IMR-90 (cell line): ENCODE data around the gene VWA8. TPM values are rescaled to one million over a fixed set of nuclear protein-coding genes. Genes with fewer than 3 reads are reported as not detected.

ENCODE experiments used
- ATAC-seq: fragments of 200-7000 bp; cut with Tn5 transposase; 2 replicates; pipeline ENCODE4 v1.9.1; 2020; ENCODE audit warnings: low read depth, mild to moderate bottlenecking, moderate library complexity
- BruUV-seq: library from RNA; stranded (reverse); fragments of 400-500 nt; replicated peaks from 2 replicates; lab custom pipeline; 2021; lab: Mats Ljungman, UMichigan
- CTCF ChIA-PET: fragments of 300-600 bp; formaldehyde crosslinking; extraction: SDS; loops from one replicate; lab custom pipeline; 2021; ENCODE audit warnings: antibody characterized with exemption; lab: Yijun Ruan, JAX
- POLR2A ChIA-PET: fragments of 300-600 bp; sonication (Branson Sonifier 250); formaldehyde crosslinking; loops from one replicate; lab custom pipeline; 2022; ENCODE audit warnings: antibody characterized with exemption; ENCODE audit not compliant: unreplicated experiment; lab: Charles Lee
- DNase-seq: peaks from one replicate; pipeline ENCODE4 v3.0.0; 2013
- H2AFZ ChIP-seq: replicated peaks from 2 replicates; pipeline ENCODE3; 2013; ENCODE audit warnings: low read length, mild to moderate bottlenecking; ENCODE audit not compliant: poor library complexity
- H2AK5ac ChIP-seq: 2 replicates; pipeline ENCODE4 v1.6.1; 2013; ENCODE audit warnings: low read depth, low read length, inconsistent platforms
- H2AK9ac ChIP-seq: replicated peaks from 2 replicates; pipeline ENCODE3; 2013; ENCODE audit warnings: mild to moderate bottlenecking, low read depth, low read length, moderate library complexity; ENCODE audit not compliant: poor library complexity
- H2BK120ac ChIP-seq: 2 replicates; pipeline ENCODE4 v1.6.1; 2013; ENCODE audit warnings: low read depth, low read length, inconsistent platforms
- H2BK15ac ChIP-seq: 3 replicates; pipeline ENCODE4 v1.6.1; 2013; ENCODE audit warnings: low read depth, low read length, inconsistent platforms
- H2BK20ac ChIP-seq: 2 replicates; pipeline ENCODE4 v1.6.1; 2013; ENCODE audit warnings: low read depth, mild to moderate bottlenecking, inconsistent platforms, low read length, moderate library complexity
- H2BK5ac ChIP-seq: 2 replicates; pipeline ENCODE4 v1.6.1; 2013; ENCODE audit warnings: mild to moderate bottlenecking, low read depth, low read length, inconsistent platforms; ENCODE audit not compliant: poor library complexity, severe bottlenecking
- H3K14ac ChIP-seq: replicated peaks from 2 replicates; pipeline ENCODE4 v1.6.1; 2013; ENCODE audit warnings: low read depth, low read length, inconsistent platforms
- H3K18ac ChIP-seq: 2 replicates; pipeline ENCODE4 v1.6.1; 2013; ENCODE audit warnings: low read depth, low read length, control low read depth
- H3K23ac ChIP-seq: 2 replicates; pipeline ENCODE4 v1.6.1; 2013; ENCODE audit warnings: low read depth, low read length, inconsistent platforms
- H3K27ac ChIP-seq: 2 replicates; pipeline ENCODE4 v1.5.1; 2013; ENCODE audit warnings: mild to moderate bottlenecking, control low read depth, low read length; ENCODE audit not compliant: insufficient read depth
- H3K27me3 ChIP-seq: 2 replicates; pipeline ENCODE4 v1.6.1; 2013; ENCODE audit warnings: low read length; ENCODE audit not compliant: control insufficient read depth, insufficient read depth
- H3K36me3 ChIP-seq: 2 replicates; pipeline ENCODE4 v1.6.1; 2013; ENCODE audit warnings: low read length, mixed read lengths; ENCODE audit not compliant: control insufficient read depth, insufficient read depth
- H3K4ac ChIP-seq: 2 replicates; pipeline ENCODE4 v1.6.1; 2013; ENCODE audit warnings: low read depth, low read length, inconsistent platforms
- H3K4me1 ChIP-seq: 2 replicates; pipeline ENCODE4 v1.6.1; 2013; ENCODE audit warnings: low read length, mixed read lengths; ENCODE audit not compliant: control insufficient read depth, insufficient read depth
- H3K4me2 ChIP-seq: 2 replicates; pipeline ENCODE4 v1.6.1; 2013; ENCODE audit warnings: low read depth, mild to moderate bottlenecking, control low read depth, low read length, moderate library complexity
- H3K4me3 ChIP-seq: 2 replicates; pipeline ENCODE4 v1.5.1; 2013; ENCODE audit warnings: low read depth, mild to moderate bottlenecking, control low read depth, low read length, moderate library complexity; ENCODE audit not compliant: insufficient read depth
- H3K56ac ChIP-seq: 2 replicates; pipeline ENCODE4 v1.6.1; 2013; ENCODE audit warnings: low read length, inconsistent platforms; ENCODE audit not compliant: insufficient read depth; ENCODE audit errors: extremely low read depth
- H3K79me1 ChIP-seq, 2 experiments: 2 replicates each; pipeline ENCODE4 v1.6.1; 2013; ENCODE audit warnings: low read length in 2 of 2, inconsistent platforms in 1 of 2, low read depth in 1 of 2
- H3K9ac ChIP-seq: 2 replicates; pipeline ENCODE4 v1.6.1; 2013; ENCODE audit warnings: low read depth, low read length, control low read depth
- H3K9me1 ChIP-seq: 2 replicates; pipeline ENCODE4 v1.6.1; 2013; ENCODE audit warnings: low read length, inconsistent platforms; ENCODE audit not compliant: insufficient read depth
- H3K9me3 ChIP-seq: 2 replicates; pipeline ENCODE4 v1.6.1; 2013; ENCODE audit warnings: low read length; ENCODE audit not compliant: control insufficient read depth, insufficient read depth
- H4K20me1 ChIP-seq: 2 replicates; pipeline ENCODE4 v1.6.1; 2013; ENCODE audit warnings: low read length, inconsistent platforms; ENCODE audit not compliant: insufficient read depth
- H4K5ac ChIP-seq: 2 replicates; pipeline ENCODE4 v1.6.1; 2013; ENCODE audit warnings: mild to moderate bottlenecking, low read depth, low read length, control low read depth
- H4K8ac ChIP-seq, 2 experiments: 2 replicates each; pipeline ENCODE4 v1.6.1; 2013; ENCODE audit warnings: low read depth in 2 of 2, low read length in 2 of 2, control low read depth in 1 of 2, inconsistent platforms in 1 of 2
- H4K91ac ChIP-seq: 2 replicates; pipeline ENCODE4 v1.6.1; 2013; ENCODE audit warnings: low read depth, low read length, inconsistent platforms; ENCODE audit not compliant: insufficient read depth
- BHLHE40 ChIP-seq: fragments of 150-350 bp; IDR thresholded peaks from 2 replicates; pipeline ENCODE4 v1.6.1; 2016; ENCODE audit warnings: mild to moderate bottlenecking, low read depth, low read length
- CEBPB ChIP-seq: IDR thresholded peaks from 2 replicates; pipeline ENCODE4 v1.6.1; 2012; ENCODE audit warnings: low read depth, low read length, improper control_type of control experiment
- CHD1 ChIP-seq: IDR thresholded peaks from 2 replicates; pipeline ENCODE4 v1.6.1; 2012; ENCODE audit warnings: low read depth, low read length, improper control_type of control experiment
- MAFK ChIP-seq: IDR thresholded peaks from 2 replicates; pipeline ENCODE4 v1.6.1; 2012; ENCODE audit warnings: low read depth, low read length, improper control_type of control experiment
- NFE2L2 ChIP-seq: fragments of 150-350 bp; IDR thresholded peaks from 2 replicates; pipeline ENCODE4 v1.6.1; 2016; ENCODE audit warnings: low read depth, mild to moderate bottlenecking, low read length
- POLR2A ChIP-seq: IDR thresholded peaks from 2 replicates; pipeline ENCODE4 v1.6.1; 2012; ENCODE audit warnings: mild to moderate bottlenecking, low read depth, low read length
- RAD21 ChIP-seq: IDR thresholded peaks from 2 replicates; pipeline ENCODE4 v1.6.1; 2012; ENCODE audit warnings: low read length, improper control_type of control experiment
- RCOR1 ChIP-seq: IDR thresholded peaks from 2 replicates; pipeline ENCODE4 v1.6.1; 2012; ENCODE audit warnings: mild to moderate bottlenecking, low read length, improper control_type of control experiment; ENCODE audit not compliant: insufficient replicate concordance
- RFX5 ChIP-seq: IDR thresholded peaks from 2 replicates; pipeline ENCODE4 v1.8.0; 2012; ENCODE audit warnings: low read depth, mild to moderate bottlenecking, low read length, moderate library complexity
- SMC3 ChIP-seq: fragments of 150-350 bp; IDR thresholded peaks from 2 replicates; pipeline ENCODE4 v1.6.1; 2016; ENCODE audit warnings: low read depth, mild to moderate bottlenecking, antibody characterized with exemption, low read length, moderate library complexity
- WGBS, 2 experiments: methylation state at CpG; one replicate each; pipeline versions ENCODE4 v1.1.5 to v1.1.7; 2013; ENCODE audit warnings: missing lambda C conversion rate in 2 of 2; ENCODE audit not compliant: insufficient read length in 1 of 2; ENCODE audit errors: extremely low coverage in 2 of 2; 5-methylcytosine and 5-hydroxymethylcytosine counted together
- dilution Hi-C: fragments of 300-500 bp; cut with HindIII; formaldehyde crosslinking; loops from one replicate; pipeline ENCODE4 v1.14.3; 2018; ENCODE audit warnings: low sequenced_read_pairs; ENCODE audit not compliant: unreplicated experiment
- in situ Hi-C: fragments of 300-500 bp; cut with MboI; formaldehyde crosslinking; loops from 3 replicates; pipeline ENCODE4 v1.14.3; 2019; ENCODE audit warnings: low sequenced_read_pairs, inconsistent platforms, mixed read lengths
- intact Hi-C: fragments of 100-400 bp; cut with micrococcal nuclease; formaldehyde crosslinking; loops from 2 replicates; pipeline ENCODE4 v1.10.0; 2022
- polyA plus RNA-seq, 3 experiments: library from polyadenylated mRNA; depleted of rRNA; stranded (reverse); fragments of >200 nt; gene quantifications; 2 replicates each; pipeline ENCODE4 v1.2.3, GENCODE V29; 2012; ENCODE audit warnings: low replicate concordance in 1 of 3
- total RNA-seq: library from RNA; depleted of rRNA; stranded (reverse); fragments of >200 nt; gene quantifications from 2 replicates; pipeline ENCODE4 v1.2.3, GENCODE V29; 2012
- TF ChIP-seq, protein P1 (sequence below): conservative IDR thresholded peaks from 2 replicates; pipeline ENCODE4 v1.5.1; 2012; ENCODE audit warnings: mild to moderate bottlenecking, low read depth, low read length, improper control_type of control experiment
- TF ChIP-seq, protein P2 (sequence below): fragments of 150-350 bp; IDR thresholded peaks from 2 replicates; pipeline ENCODE4 v1.6.1; 2016; ENCODE audit warnings: low read depth, mild to moderate bottlenecking, low read length, moderate library complexity, borderline replicate concordance

Gene VWA8
- total and polyA plus RNA-seq, 2 of the 4 experiments (the other 2 are of a cell fraction), result 5.9 to 18.3 TPM

DNA sequence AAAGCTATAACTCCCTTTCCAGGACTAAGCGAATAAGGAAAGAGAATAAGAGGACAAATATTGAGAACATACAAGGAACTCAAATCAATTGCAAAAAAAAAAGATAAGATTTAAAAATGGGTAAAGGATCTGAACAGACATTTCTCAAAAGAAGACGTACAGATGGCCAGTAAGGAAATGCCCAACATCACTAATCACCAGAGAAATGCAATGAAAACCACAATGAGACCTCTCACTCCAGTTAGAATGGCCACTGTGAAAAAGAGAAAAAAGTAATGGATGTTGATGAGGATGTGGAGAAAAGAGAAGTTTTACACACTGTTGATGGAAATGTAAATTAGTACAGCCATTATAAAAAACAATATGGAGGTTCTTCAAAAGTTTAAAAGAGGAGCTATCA lies 63.8 kb downstream of the VWA8 start:
- Histone ChIP-seq H3K4me2 (no peak overlapping the region), H3K27ac (no peak overlapping the region), H3K9ac (no peak overlapping the region), H3K9me1 (no peaks in the 10 kb centered on the region), H3K27me3 (no peaks in the 10 kb centered on the region), H2BK20ac (no peak overlapping the region), H3K56ac (no peak overlapping the region), H4K8ac (no peak overlapping the region), H2BK5ac (no peak overlapping the region), H4K91ac (no peak overlapping the region), H3K18ac (no peak overlapping the region), H2AK5ac (no peak overlapping the region), H3K36me3 (no peaks in the 10 kb centered on the region), H2BK15ac (no peak overlapping the region), H2AK9ac (no peak overlapping the region), H2BK120ac (no peak overlapping the region), H3K79me1 (peaks cover 0 to 8% of the 10 kb centered on the region in 2 experiments; a peak in 2 of 4 replicates), H4K20me1 (no peaks in the 10 kb centered on the region), H3K14ac (no peak overlapping the region), H2AFZ (no peak overlapping the region), H3K9me3 (no peaks in the 10 kb centered on the region), H3K23ac (no peak overlapping the region), H3K4me3 (no peak overlapping the region), H3K4ac (no peak overlapping the region), H3K4me1 (no peaks in the 10 kb centered on the region), H4K5ac (no peak overlapping the region)
- no CpG with 5 or more reads among the region's 2 CpGs for WGBS, 2 experiments
- dilution Hi-C loops (no loop called here), intact Hi-C loops (no loop called here), in situ Hi-C loops (no loop called here)
- ChIA-PET POLR2A (no interaction called here), CTCF (no interaction called here)
- ATAC-seq (no peak), DNase-seq (peak; percentile 24)
- no TSS peak for BruUV-seq
- no peak for TF ChIP-seq RAD21
- TF ChIP-seq BHLHE40, result no peak
- TF ChIP-seq, protein P1, sequence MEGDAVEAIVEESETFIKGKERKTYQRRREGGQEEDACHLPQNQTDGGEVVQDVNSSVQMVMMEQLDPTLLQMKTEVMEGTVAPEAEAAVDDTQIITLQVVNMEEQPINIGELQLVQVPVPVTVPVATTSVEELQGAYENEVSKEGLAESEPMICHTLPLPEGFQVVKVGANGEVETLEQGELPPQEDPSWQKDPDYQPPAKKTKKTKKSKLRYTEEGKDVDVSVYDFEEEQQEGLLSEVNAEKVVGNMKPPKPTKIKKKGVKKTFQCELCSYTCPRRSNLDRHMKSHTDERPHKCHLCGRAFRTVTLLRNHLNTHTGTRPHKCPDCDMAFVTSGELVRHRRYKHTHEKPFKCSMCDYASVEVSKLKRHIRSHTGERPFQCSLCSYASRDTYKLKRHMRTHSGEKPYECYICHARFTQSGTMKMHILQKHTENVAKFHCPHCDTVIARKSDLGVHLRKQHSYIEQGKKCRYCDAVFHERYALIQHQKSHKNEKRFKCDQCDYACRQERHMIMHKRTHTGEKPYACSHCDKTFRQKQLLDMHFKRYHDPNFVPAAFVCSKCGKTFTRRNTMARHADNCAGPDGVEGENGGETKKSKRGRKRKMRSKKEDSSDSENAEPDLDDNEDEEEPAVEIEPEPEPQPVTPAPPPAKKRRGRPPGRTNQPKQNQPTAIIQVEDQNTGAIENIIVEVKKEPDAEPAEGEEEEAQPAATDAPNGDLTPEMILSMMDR, result no peak
- no peak for TF ChIP-seq MAFK
- no peak for TF ChIP-seq SMC3
- no peak for TF ChIP-seq CEBPB
- no peak for TF ChIP-seq CHD1
- no peak for TF ChIP-seq RCOR1
- TF ChIP-seq, protein P2, sequence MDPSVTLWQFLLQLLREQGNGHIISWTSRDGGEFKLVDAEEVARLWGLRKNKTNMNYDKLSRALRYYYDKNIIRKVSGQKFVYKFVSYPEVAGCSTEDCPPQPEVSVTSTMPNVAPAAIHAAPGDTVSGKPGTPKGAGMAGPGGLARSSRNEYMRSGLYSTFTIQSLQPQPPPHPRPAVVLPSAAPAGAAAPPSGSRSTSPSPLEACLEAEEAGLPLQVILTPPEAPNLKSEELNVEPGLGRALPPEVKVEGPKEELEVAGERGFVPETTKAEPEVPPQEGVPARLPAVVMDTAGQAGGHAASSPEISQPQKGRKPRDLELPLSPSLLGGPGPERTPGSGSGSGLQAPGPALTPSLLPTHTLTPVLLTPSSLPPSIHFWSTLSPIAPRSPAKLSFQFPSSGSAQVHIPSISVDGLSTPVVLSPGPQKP, result no peak
- TF ChIP-seq POLR2A, result no peak
- no peak for TF ChIP-seq RFX5
- TF ChIP-seq NFE2L2, result no peak
